C4-2B (cell line): Measurements from ENCODE around the gene SIVA1.

ENCODE experiments used
- CTCF ChIP-seq: fragments of 450-650 bp; conservative IDR thresholded peaks from 2 replicates; pipeline ENCODE4 v1.5.1; 2017; ENCODE audit warnings: mild to moderate bottlenecking
- ZFX ChIP-seq: fragments of 450-650 bp; IDR thresholded peaks from 2 replicates; pipeline ENCODE4 v1.6.1; 2017

GRCh38 chr14:104767634-104767918, 14.6 kb downstream of the SIVA1 start:
- no peak for TF ChIP-seq CTCF
- TF ChIP-seq ZFX: no peak
